Femur (tissue), 1 donor: ENCODE data around the gene BPIFA2.
"Not testable (repeated sequence)": the region's sequence is repeated elsewhere in the genome, so short reads cannot be mapped to it uniquely, and the experiment has no call there.

Source experiments
- DNase-seq: peaks from one replicate; pipeline ENCODE4 v3.0.0-alpha.2; 2017

BPIFA2 gene

DNA sequence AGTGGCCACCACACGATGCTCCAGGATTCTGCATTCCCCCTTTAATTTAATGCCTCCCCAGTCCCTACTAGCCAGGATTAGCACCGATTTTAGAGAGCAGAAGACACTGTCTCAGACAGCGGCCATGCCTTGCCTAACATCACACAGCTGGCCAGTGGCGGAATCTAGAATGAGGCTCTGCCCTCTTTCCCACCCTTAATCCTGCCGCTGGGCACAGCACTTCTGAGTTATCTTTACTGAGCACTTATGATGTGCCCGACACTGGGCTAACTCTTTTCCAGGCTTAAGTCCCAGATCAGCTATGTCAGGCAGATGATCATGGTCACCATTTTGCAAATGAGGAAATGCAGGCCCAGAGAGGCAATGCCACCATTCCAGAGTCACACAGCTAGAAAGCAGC is 5.6 kb upstream of the BPIFA2 start:
- DNase-seq, result no peak

DNA sequence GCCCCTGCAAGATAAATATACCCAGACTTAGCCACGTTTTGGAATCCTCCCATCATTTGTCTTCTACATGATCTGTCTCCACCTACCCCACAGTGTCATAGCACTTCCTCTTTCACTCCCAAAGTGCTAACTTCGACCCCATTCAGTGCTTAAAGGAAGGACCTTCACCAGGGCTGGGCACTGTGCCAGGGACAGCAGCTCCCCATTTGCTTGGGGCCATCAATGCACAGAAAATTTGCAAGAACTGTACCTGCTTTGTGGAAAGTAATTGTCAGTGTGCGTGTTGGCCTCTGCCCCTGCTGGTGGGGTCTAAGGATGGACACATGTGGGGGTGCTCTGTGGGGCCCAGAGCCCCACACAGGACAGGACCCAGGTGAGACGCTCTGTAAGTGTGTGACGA is 5.2 kb upstream of the BPIFA2 start:
- DNase-seq, result no peak

DNA sequence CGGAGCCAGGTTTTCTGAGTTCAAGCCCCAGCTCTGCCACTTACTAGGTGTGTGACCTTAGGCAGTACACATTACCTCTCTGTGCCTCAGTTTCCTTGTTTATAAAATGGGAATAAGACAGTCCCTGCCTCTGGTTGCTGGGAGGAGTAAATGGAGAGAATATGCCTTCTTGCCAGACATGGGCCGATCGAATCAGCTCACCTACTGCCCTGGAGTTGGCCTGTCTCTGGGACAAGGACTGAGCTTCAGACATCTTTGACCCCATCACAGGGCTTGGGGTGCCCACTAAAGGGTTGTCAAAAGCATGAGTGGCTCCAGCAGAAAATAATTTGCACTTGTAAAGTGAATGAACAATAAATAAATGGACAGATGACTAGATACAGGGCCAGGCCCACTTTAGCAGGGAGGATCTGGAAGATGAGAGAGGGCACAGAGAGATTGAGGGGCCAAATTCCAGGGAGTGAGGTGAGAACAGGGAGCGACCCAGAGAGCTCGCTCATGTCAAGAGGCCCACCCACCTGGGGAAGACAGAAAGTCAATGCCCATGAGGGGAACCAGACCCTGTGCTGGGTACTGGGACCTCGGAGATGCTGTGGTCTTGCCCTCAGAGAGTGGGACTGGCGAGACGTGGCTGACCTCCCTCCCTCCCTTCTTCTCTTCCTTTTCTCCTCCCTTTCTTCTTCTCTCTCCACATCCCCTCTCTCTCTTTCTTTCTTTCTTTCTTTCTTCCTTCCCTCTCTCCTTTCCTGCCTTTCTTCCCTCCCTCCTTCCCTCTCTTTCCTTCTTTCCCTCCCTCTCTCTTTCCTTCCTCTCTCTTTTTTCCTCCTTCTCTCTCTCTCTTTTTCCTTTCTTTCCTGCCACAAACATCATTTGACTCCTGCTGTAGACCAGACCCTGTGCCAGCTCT is 3.9 kb upstream of the BPIFA2 start:
- DNase-seq, result no peak

- no peak for DNase-seq
Observed at GRCh38 chr20:33164763-33165095, 3.2 kb upstream of the BPIFA2 start.

GRCh38 chr20:33165416-33166055 is 2.4 kb upstream of the BPIFA2 start:
- no peak for DNase-seq

DNA sequence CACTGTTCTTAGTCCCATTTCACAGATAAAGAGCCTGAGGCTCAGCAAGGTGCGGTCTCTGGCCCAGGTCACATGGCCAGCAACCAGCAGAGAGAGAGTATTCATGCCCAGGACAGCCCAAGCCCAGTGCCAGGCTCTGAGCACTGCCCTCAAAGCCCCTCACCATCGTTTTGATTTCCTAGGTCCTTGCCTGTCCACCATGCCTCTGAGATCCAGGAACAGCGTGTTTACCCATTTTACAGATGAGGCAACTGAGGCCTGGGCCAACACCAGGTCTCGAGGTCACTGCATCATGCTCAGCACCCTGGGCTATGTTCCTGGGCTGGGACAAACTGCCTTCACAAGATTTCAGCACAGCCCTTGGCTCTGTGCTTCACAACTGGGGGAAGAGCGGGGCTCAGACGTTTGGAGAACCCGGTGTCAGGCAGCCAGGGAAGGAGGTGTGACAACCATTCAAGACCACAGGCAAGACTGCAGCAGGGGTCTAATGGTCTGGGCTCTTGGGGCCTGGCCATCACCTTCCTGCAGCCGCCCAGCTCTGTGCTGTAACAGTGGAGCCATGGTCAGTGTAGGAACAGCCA is 1.3 kb upstream of the BPIFA2 start:
- DNase-seq, result no peak

DNA sequence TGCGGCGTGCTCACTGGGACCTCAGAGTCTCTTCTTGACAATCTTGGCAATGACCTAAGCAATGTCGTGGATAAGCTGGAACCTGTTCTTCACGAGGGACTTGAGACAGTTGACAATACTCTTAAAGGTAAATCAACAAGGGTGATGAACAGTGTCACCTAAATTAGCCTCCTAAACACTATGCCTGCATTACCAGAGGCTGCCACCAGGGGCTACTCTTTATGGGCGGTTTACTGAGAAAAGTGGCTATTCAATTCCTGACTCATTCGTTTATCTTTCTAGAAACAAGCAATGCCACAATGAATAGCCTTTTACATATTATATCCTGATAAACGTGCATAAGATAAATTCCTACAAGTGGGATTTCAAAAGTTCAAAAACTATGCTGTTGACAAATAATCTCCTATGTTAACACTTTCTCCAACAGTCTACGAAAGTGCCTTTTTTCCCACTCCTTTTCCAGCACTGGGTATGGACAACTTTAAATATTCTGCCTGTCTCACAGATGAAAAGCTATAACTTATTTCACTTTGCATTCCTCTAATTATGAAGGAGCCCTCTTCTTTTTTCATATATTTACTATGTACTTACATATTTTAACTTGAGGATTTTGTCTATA is 1.3 kb downstream of the BPIFA2 start:
- DNase-seq, result no peak

GRCh38 chr20:33172781-33173180 is 4.8 kb downstream of the BPIFA2 start:
- DNase-seq, result no peak

DNA sequence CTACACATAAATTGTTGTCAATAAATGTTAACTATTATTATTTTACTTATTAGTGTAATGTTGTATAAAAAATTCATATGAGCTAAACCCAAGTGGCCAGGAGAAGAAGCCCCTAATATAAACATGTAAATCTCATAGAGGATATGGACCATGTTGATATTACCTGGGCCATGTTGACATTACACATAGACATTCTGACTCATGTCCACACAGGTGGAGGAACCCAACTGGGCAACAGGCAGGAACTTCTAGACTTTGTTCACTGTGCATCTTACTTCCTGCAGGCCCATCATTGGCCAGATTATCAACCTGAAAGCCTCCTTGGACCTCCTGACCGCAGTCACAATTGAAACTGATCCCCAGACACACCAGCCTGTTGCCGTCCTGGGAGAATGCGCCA is 7.2 kb downstream of the BPIFA2 start:
- no peak for DNase-seq

- no peak for DNase-seq
Observed at GRCh38 chr20:33176101-33176500, 8.1 kb downstream of the BPIFA2 start.

GRCh38 chr20:33177866-33178265 is 9.9 kb downstream of the BPIFA2 start:
- DNase-seq, result no peak

GRCh38 chr20:33178726-33179125 is 10.8 kb downstream of the BPIFA2 start:
- no peak for DNase-seq

- DNase-seq, result no peak
Observed at GRCh38 chr20:33180169-33180568, 12.2 kb downstream of the BPIFA2 start.

GRCh38 chr20:33181482-33182093 is 13.6 kb downstream of the BPIFA2 start:
- DNase-seq, result no peak

DNA sequence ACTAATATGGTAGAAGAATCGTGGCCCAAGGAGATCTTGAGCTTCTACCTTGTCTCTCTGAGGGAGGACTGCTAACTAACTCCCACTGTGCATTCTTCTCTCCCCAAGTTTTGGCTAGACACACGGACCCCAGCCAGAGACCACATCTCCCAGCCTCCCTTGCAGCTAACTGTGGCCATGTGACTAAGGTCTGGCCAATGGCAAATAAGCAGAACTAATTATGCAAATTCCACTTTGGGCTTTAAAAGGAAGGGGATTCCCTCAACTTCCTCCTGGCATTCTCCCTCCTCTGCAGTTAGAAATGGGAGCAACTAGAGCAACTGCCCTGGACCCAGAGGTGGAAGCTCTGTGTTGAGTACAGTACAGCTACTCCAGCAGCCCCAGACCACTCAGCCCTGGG is 15.4 kb downstream of the BPIFA2 start:
- no peak for DNase-seq

- DNase-seq, result not testable (repeated sequence)
Observed at GRCh38 chr20:33185031-33185590, 17.2 kb downstream of the BPIFA2 start.

DNA sequence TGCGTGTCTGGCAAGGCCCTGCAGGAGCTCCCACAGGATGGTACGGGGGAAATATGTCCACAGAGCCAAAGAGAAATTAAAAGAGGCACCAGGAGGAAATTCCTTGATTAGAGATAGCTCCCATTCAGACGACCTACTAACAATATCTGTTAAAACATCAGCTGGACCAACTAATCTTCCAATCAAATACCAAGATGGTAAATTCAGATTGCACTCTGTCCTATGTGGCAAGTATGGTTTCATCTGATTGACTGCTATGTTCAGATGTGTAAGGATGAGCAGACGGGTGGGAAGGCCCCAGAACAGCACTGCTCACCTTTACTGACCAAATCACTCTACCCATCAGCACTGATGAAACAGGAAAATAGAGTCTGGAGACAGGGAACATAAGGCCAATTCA is 19.5 kb downstream of the BPIFA2 start:
- no peak for DNase-seq

DNA sequence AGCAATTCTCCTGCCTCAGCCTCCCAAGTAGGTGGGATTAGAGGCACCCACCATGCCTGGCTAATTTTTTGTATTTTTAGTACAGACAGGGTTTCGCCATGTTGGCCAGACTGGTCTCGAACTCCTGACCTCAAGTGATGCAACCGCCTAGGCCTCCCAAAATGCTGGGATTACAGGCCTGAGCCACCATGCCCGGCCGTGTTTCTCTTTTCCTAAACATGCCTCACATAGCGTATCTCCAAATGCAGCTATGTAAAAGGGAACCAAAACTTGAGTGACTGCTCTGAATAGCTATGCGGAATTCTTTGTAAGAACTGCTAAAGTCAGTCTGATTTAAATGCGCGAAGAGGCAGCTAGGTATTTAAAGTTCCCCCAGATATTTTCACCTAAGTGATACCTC is 20.5 kb downstream of the BPIFA2 start:
- no peak for DNase-seq

- DNase-seq, result no peak
Observed at GRCh38 chr20:33191484-33191883, 23.5 kb downstream of the BPIFA2 start.

DNA sequence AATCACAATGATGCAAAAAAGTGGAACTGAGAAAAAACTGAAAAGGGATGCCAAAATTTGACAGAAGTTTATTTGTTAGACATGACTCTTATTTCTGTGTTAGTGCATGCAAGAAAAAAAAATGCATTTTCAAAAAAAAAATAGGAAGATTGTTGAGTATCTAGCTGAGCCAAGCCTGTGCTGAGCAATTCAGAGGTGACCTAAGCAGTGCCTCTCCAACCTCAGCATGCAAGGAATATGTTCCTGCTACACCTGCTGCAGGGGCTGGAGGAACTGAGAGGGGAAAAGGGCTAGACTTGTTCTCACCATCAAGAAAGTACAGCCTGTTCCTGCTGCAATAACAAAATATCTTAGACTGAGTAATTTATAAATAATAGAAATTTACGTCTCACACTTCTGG is 24.0 kb downstream of the BPIFA2 start:
- DNase-seq, result no peak

DNA sequence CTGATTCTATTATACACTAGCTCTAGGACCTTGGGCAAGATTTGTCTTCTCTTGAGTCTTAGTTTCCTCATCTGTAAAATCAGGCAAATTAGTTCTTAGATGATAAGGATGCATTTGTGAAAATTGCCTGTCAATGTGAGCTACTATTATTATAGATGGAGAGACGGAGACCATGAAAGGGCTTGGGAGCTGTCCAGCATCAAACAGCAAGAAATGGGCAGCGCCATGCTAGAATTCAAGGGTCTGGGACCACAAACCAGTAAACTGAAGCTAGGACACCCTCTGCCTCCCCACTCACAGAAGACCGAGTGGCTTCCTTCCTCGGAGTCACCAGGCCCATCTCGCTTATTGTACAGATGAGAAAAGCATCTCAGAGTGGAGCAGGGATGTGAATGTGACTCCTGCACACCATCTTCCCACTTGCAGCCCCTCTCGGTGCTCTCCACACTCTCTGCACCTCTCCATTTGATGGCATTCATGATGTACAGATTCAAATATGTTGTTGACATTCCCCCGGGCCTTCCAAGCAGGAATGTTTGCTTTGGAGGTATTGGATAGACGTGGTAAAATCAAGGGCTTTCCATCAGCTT is 25.0 kb downstream of the BPIFA2 start:
- DNase-seq, result no peak

DNA sequence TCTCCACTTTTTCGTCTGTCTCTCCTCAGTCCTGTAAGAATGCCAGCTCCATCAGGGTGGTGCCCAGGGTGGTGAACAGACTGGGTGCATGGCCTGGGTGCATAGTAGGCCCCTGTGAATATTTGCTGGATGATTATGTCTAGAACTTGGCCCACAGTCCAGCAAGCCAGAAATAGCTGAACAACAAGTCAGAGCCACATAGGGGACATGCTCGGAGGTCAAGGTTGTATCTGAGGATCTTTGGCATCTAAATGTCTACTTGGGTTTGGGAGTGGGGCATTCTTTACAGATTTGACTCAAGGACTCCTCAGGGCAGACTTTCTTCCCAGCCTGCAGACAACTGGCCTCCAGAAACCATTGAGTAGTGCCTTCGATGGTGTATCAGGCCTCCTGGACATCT is 31.1 kb downstream of the BPIFA2 start:
- DNase-seq, result no peak

GRCh38 chr20:33202451-33202850 is 34.5 kb downstream of the BPIFA2 start:
- DNase-seq, result no peak
